HPDE6-E6E7 (cell line): ENCODE results near the gene AFF3.

Experiments
- DNase-seq: peaks from one replicate; pipeline ENCODE4 v3.0.0; 2011; ENCODE audit warnings: missing footprints; ENCODE audit errors: extremely low spot score

AFF3 gene

GRCh38 chr2:99708231-99708630, 434.2 kb downstream of the AFF3 start:
- DNase-seq: no peak

DNA sequence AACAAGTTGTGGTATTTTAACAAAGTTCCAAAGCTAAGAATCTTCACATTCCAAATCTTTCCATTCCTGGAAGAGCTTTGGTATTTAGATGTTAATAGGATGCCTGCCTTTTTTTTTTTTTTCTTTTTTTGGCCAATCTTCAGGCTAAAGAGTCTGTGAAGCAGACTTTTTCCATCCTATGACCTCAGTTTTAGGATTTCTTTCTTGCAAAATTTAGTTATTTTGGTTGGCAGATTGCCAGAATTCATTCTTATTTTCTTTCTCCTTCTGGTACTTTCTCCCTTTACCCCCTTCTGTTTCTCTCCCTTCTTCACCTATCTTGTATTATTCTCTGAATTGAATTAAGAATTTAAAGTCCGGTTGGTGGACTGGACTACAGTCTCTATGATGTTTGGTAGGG, 434.8 kb downstream of the AFF3 start:
- DNase-seq: no peak

- DNase-seq: no peak
These were observed 435.7 kb downstream of the AFF3 start for GRCh38 chr2:99706735-99707134.

DNA sequence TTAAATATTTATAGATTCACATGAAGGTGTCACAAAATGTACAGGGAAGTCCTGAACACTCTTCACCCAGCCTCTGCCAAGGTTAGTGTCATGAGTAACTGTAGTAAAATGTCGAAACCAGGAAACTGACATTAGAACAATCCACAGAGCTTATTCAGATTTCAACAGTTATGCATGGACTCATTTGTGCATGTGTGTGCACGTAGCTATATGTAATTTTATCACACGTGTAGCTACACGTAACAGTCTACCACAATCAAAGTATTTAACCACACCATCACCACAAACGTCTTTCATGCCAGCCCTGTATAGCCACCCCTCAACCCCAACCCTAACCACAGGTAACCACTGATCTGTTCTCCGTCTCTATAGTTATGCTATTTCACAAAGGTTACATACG, 440.9 kb downstream of the AFF3 start:
- DNase-seq: peak; percentile 54

DNA sequence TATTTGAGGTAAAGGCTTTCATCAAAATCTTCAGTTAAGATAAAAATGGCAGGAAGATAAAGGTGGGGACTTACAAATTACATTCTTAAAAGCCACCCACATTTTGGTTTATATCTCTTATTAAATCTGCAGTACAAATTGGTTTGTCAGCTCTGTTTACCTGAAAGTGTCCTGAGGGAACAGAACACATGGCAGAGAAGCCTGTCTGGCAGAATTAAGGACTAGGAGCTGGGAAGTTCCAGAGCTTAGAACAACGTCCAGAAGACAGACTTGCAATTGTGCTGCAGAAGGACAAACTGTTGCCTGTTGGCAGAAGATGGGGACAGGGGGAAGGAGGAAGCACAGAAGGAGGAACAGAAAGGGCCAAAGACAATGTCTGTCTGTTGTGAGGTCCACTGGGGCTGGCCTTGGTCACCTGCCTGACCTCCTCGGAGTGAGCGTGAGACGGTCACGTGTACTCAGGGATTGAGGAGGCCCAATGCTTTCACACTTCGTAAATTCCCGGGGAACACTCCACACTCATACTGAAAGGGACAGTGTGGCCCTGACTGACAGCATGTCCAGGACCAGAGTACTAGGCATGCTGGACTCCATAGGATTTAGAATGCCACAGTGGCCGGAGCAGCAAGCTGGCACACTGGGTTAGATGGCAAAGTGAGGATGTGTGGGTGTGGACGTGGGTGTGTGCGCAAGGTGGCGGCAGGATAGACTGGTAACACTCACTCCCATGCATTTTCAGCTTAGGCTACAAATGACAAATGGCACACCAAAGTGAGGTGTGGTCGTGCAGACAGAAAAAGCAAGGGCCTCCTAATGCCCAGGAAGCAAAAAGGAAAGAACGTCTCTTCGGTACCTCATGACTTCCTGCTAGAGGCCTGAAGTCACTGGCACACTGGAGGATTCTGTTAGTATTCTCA, 441.6 kb downstream of the AFF3 start:
- DNase-seq: no peak

GRCh38 chr2:99698896-99699295, 443.5 kb downstream of the AFF3 start:
- DNase-seq: peak; percentile 36

- DNase-seq: peak; percentile 34
These were observed 444.4 kb downstream of the AFF3 start for GRCh38 chr2:99697811-99698568.

DNA sequence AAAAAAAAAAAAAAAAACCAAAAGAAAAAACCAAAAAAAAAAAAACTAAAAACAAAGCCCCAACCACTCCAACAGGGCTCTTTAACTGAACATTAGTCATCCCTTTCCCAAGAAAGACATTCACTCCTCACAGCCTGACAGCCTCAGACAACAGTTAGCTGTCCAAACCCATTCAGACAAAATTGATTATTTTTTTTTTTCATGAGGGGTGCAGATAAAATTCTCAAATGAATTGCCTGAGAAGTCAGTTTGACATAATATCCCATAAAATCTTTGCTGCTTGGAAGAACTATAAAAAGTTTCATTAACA, 446.5 kb downstream of the AFF3 start:
- DNase-seq: no peak

GRCh38 chr2:99695130-99695943, 447.1 kb downstream of the AFF3 start:
- DNase-seq: no peak

GRCh38 chr2:99694331-99694730, 448.1 kb downstream of the AFF3 start:
- DNase-seq: no peak

- no peak for DNase-seq
These were observed 449.6 kb downstream of the AFF3 start for GRCh38 chr2:99692785-99693184.

DNA sequence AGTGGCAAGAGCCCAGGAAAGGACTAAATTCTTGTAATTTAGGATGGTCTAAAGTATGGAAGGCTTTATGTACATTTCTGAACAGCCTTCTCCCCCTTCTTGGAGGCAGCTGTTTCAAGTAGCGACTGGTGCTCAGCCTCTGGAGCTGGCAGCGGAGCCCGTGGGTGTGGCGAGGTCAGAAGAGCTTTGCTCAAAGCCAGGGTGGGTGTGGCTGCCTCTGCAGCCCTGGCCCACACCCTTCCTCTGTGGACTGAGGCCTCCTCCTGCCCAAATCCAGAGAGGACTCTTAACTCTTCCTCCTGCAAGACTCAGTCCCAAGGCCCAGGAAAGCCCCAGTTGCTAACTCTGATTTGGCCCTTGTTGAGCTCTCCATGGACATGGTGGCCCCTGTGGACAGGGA, 450.5 kb downstream of the AFF3 start:
- DNase-seq: no peak

- no peak for DNase-seq
These were observed 453.1 kb downstream of the AFF3 start for GRCh38 chr2:99689145-99689742.

GRCh38 chr2:99688699-99689098, 453.7 kb downstream of the AFF3 start:
- no peak for DNase-seq

DNA sequence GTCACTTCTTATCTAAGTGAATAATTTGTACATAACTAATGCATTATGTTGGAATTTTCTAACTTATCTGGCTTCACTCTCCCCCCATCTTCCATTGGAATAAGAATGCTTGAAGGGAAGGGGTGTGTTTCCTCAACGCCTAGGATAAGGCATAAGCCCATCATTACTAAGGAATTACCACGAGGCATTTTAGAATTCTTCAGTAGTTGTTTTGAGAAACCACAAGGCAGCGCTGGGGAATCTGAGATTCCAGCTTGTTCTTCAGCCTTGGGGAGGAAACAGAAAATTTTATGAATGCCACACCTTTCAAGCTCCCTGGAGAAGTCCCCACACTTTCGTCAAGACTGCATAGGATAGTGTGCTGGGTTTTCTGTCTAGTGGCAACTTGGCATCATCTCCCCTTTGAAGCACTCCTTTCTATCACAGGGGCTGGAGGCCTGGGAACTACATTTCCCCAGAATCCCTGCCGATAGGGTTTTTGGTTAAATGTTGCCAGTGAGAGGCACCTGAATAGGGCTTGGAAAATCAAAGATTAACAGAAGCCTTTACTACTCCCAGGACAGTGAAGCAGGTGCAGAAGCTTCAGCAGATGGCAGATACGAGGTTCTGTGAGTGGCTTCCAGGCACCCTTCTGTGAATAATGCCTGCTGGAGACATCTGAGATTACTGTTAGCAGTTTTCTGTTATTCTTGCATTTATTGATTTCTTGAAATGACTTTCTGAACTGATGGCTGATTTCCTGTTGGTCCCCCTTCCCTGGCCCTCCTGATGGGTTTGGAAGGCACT, 459.9 kb downstream of the AFF3 start:
- no peak for DNase-seq

- DNase-seq: no peak
These were observed 461.4 kb downstream of the AFF3 start for GRCh38 chr2:99680946-99681345.

GRCh38 chr2:99679518-99679917, 462.9 kb downstream of the AFF3 start:
- no peak for DNase-seq

DNA sequence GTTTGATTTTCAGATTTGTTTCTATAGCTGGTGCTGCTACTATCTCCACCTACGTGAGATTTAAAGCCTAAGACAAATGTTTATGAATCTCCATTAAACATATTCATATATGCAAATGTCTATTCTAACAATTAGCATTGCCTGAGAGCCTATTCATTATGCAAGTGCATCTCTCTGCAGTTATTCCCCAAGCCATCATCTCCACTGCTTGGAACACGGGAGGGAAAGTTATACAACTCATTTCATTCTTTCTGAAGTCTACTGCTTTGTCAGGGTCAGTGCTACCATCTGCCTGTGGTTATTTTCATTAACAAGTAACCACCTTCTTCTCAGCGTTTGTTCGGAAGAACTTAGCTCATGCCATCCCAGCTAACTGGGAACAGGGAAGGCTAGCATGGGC, 463.8 kb downstream of the AFF3 start:
- DNase-seq: no peak

DNA sequence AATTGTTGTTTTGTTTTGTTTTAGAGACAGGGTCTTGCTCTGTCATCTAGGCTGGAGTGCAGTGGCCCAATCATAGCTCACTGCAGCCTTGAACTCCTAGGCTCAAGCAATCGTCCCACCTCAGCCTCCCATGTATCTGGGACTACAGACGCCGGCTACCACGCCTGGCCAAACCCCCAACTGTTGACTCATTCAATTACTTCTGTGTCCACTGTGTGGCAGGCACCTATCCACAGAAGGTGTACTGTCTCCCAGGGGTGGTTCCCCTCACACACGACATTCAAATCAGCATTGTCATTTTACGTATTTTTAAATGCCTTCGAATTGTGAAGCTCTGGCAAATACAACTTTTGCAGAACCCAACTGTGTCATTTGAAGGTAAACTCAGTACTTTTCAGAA, 464.6 kb downstream of the AFF3 start:
- DNase-seq: no peak

GRCh38 chr2:99675130-99675661, 467.2 kb downstream of the AFF3 start:
- DNase-seq: no peak

- no peak for DNase-seq
These were observed 468.3 kb downstream of the AFF3 start for GRCh38 chr2:99674090-99674489.
